Natural killer cell (primary cell): ENCODE results near the gene MXRA7. TPM values are rescaled to one million over a fixed set of nuclear protein-coding genes. Genes with fewer than 3 reads are reported as not detected.
A peak's percentile ranks its signal among the peaks of the same experiment; 100 is the strongest.

Experiments used
- ATAC-seq, 3 donors: fragments of 150-1000 bp in 2 of 3; fragments of 200-7000 bp in 1 of 3; cut with Tn5 transposase; 1 replicate in 1 of 3; 2 replicates in 2 of 3; pipeline ENCODE4 v1.10.0; 2021; ENCODE audit warnings: mild to moderate bottlenecking in 2 of 3, moderate library complexity in 2 of 3
- DNase-seq, 2 donors: peaks; one replicate each; pipeline versions ENCODE4 v3.0.0 to v3.0.0-alpha.2; 2013 to 2021; ENCODE audit warnings: mixed read lengths in 1 of 2
- H3K27ac ChIP-seq: one replicate; pipeline ENCODE4 v1.5.1; 2013; ENCODE audit warnings: mild to moderate bottlenecking, low read length
- H3K27me3 ChIP-seq: one replicate; pipeline ENCODE4 v1.6.1; 2013; ENCODE audit warnings: low read length; ENCODE audit not compliant: control insufficient read depth, insufficient read depth
- H3K36me3 ChIP-seq: one replicate; pipeline ENCODE4 v1.6.1; 2013; ENCODE audit warnings: low read length; ENCODE audit not compliant: control insufficient read depth, insufficient read depth
- H3K4me1 ChIP-seq: one replicate; pipeline ENCODE4 v1.6.1; 2013; ENCODE audit warnings: low read length; ENCODE audit not compliant: control insufficient read depth, insufficient read depth
- H3K4me3 ChIP-seq: one replicate; pipeline ENCODE4 v1.5.1; 2013; ENCODE audit warnings: low read length
- H3K9me3 ChIP-seq: one replicate; pipeline ENCODE4 v1.6.1; 2013; ENCODE audit warnings: low read length; ENCODE audit not compliant: control insufficient read depth, insufficient read depth
- H3K27ac Mint-ChIP-seq, 2 donors: one replicate each; pipeline ENCODE4 v1.8.0; 2022; ENCODE audit warnings: mild to moderate bottlenecking in 2 of 2, mixed read lengths in 2 of 2, moderate library complexity in 1 of 2
- H3K27me3 Mint-ChIP-seq, 2 donors: one replicate each; pipeline ENCODE4 v1.8.0; 2022; ENCODE audit warnings: low read depth in 2 of 2, mixed read lengths in 2 of 2
- H3K36me3 Mint-ChIP-seq: one replicate; pipeline ENCODE4 v1.8.0; 2022; ENCODE audit warnings: mixed read lengths
- H3K4me1 Mint-ChIP-seq, 2 donors: one replicate each; pipeline ENCODE4 v1.8.0; 2022; ENCODE audit warnings: mixed read lengths in 2 of 2
- H3K4me3 Mint-ChIP-seq: one replicate; pipeline ENCODE4 v1.8.0; 2022; ENCODE audit warnings: mild to moderate bottlenecking, moderate library complexity, mixed read lengths
- H3K9me3 Mint-ChIP-seq, 2 donors: one replicate each; pipeline ENCODE4 v1.8.0; 2022; ENCODE audit warnings: mixed read lengths in 2 of 2
- WGBS: methylation state at CpG from one replicate; pipeline ENCODE4 v1.1.7; 2013; ENCODE audit warnings: missing lambda C conversion rate; ENCODE audit not compliant: insufficient coverage; 5-methylcytosine and 5-hydroxymethylcytosine counted together
- intact Hi-C: fragments of 100-400 bp; cut with micrococcal nuclease; formaldehyde crosslinking; loops from one replicate; pipeline ENCODE4 v1.14.2; 2022
- total RNA-seq, 4 donors: library from RNA; stranded (reverse); fragments of 120-200 nt in 1 of 4; gene quantifications; one replicate each; pipeline versions ENCODE4 v1.2.3 to v1.2.4, GENCODE V29; 2013 to 2022
- TF ChIP-seq, protein P1 (sequence below): fragments of 200-600 bp; IDR thresholded peaks from one replicate; pipeline ENCODE4 v1.8.0; 2022; ENCODE audit warnings: antibody characterized with exemption

MXRA7 gene
- total RNA-seq, 3 donors from 2014 or later (not counting 1 experiment from before 2014, with no cell fraction given) = 31.6 to 47.6 (median 46.5) TPM

- TF ChIP-seq, protein P1, sequence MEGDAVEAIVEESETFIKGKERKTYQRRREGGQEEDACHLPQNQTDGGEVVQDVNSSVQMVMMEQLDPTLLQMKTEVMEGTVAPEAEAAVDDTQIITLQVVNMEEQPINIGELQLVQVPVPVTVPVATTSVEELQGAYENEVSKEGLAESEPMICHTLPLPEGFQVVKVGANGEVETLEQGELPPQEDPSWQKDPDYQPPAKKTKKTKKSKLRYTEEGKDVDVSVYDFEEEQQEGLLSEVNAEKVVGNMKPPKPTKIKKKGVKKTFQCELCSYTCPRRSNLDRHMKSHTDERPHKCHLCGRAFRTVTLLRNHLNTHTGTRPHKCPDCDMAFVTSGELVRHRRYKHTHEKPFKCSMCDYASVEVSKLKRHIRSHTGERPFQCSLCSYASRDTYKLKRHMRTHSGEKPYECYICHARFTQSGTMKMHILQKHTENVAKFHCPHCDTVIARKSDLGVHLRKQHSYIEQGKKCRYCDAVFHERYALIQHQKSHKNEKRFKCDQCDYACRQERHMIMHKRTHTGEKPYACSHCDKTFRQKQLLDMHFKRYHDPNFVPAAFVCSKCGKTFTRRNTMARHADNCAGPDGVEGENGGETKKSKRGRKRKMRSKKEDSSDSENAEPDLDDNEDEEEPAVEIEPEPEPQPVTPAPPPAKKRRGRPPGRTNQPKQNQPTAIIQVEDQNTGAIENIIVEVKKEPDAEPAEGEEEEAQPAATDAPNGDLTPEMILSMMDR = no peak
- Histone ChIP-seq H3K27me3 (no peaks in the 10 kb centered on the region), H3K9me3 (no peaks in the 10 kb centered on the region), H3K36me3 (peaks cover 2% of the 10 kb centered on the region), H3K4me3 (no peak overlapping the region), H3K27ac (no peak overlapping the region), H3K4me1 (peaks cover 44% of the 10 kb centered on the region)
- no peak overlapping the region for H3K27ac Mint-ChIP-seq
- DNase-seq = no peak
- no peaks in the 10 kb centered on the region for H3K36me3 Mint-ChIP-seq
- WGBS = 75% methylated on average over 18 of the region's 18 CpGs
- intact Hi-C loops = loop anchor here (5.0 kb wide), 1 partner anchor 34 kb away; no protein-coding TSS in a partner anchor
- no peaks in the 10 kb centered on the region for H3K27me3 Mint-ChIP-seq
- peaks cover 18 to 21% of the 10 kb centered on the region in 2 donors for H3K4me1 Mint-ChIP-seq
- no peak overlapping the region for H3K4me3 Mint-ChIP-seq
- no peak for ATAC-seq
- no peaks in the 10 kb centered on the region for H3K9me3 Mint-ChIP-seq
Measured at GRCh38 chr17:76683011-76683755, 27.6 kb downstream of the MXRA7 start.

DNA sequence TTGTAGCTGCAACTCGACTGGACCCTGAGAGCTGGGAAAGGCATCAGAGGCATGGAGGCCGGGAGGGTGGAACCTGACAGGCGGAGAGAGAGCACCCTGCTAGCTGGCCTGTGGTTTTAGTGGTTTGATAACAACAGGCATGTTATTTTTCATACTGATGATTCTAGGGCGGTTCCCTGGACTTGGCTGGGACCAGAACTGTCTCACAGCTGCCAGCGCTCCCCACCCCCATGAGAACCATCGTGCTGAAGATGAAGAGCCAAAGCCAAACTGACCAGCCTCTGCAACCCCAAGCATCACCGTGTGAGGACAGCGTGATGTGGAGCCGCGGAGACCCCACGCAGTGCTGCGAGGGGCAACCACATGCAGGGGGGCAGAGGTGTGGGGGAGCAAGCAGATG, 28.5 kb downstream of the MXRA7 start:
- Mint-ChIP-seq H3K27ac (peak overlapping the region; percentile 66 to 82), H3K27me3 (no peaks in the 10 kb centered on the region), H3K36me3 (no peaks in the 10 kb centered on the region), H3K4me3 (peak overlapping the region; percentile 85), H3K9me3 (no peaks in the 10 kb centered on the region), H3K4me1 (peaks cover 18 to 21% of the 10 kb centered on the region in 2 donors)
- ATAC-seq = no peak
- Histone ChIP-seq H3K4me3 (no peak overlapping the region), H3K9me3 (no peaks in the 10 kb centered on the region), H3K36me3 (peaks cover 2% of the 10 kb centered on the region), H3K27ac (peak overlapping the region; percentile 39), H3K27me3 (no peaks in the 10 kb centered on the region), H3K4me1 (peaks cover 53% of the 10 kb centered on the region)
- intact Hi-C loops = loop anchor here (5.0 kb wide), 1 partner anchor 35 kb away; no protein-coding TSS in a partner anchor
- TF ChIP-seq, protein P1 = no peak
- 68% methylated on average over 12 of the region's 12 CpGs for WGBS
- DNase-seq = no peak

DNA sequence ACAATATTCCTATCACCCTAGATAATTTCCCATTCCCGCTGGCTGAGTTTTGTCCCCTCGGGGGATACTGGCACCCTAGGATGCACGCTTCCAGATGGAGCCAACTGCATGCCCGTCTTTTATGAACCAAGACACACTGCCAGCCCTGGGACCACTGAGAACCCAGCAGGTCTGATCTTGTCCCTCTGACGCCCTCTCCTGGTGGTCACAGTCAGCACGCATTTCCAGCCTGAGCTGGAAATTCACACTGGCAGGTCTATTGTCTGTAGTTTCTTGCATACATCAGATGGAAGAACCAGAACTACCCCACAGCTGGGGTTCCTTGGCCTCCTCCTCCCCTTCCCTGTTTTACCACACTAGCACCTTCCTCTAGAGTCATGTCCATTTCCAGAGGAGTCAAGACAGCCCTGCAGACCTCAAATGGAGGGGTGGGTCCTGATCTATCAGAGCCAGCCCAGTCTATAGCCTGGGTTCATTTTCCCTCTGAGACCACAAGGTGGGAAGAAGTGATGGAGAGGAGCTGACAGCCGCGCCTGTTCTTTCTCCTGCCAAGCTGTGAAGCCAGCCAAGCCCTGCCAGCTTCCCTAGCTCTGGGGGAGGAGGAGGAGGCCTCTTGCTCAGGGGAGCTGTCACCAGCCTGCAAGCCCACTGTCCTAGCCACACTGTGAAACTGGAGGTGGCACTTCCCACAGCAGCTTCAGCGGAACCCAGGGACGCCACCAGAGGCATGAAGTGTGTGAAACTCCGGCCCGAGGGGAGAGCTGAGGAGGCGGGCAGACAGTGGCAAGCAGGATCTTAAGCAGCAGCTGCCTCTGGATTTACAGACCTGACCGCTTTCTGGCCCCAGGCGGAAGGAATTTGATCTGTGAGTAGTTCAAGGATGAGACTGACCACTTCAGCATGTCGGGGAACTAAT, 29.3 kb downstream of the MXRA7 start:
- DNase-seq = peak; percentile 56 to 86
- Mint-ChIP-seq H3K9me3 (no peaks in the 10 kb centered on the region), H3K4me3 (peak overlapping the region; percentile 85), H3K27me3 (no peaks in the 10 kb centered on the region), H3K4me1 (peaks cover 18 to 21% of the 10 kb centered on the region in 2 donors), H3K27ac (peak overlapping the region; percentile 66 to 82), H3K36me3 (no peaks in the 10 kb centered on the region)
- 55% methylated on average over 16 of the region's 16 CpGs for WGBS
- H3K36me3 ChIP-seq = peaks cover 2% of the 10 kb centered on the region
- no peaks in the 10 kb centered on the region for H3K9me3 ChIP-seq
- ATAC-seq = peak; percentile 63 to 72 (median 70)
- intact Hi-C loops = loop anchor here (1.0 to 5.0 kb wide), 2 partner anchors 36 to 158 kb away; no protein-coding TSS in a partner anchor
- TF ChIP-seq, protein P1 = peak; percentile 52
- no peaks in the 10 kb centered on the region for H3K27me3 ChIP-seq
- H3K27ac ChIP-seq = peak overlapping the region; percentile 39
- no peak overlapping the region for H3K4me3 ChIP-seq
- H3K4me1 ChIP-seq = peaks cover 61% of the 10 kb centered on the region
